Psoas muscle (tissue), 8 donors: ENCODE data around the gene PRR16. TPM values are rescaled to one million over a fixed set of nuclear protein-coding genes. Genes with fewer than 3 reads are reported as not detected.

Experiments used
- ATAC-seq, 4 donors: fragments of 200-7000 bp; cut with Tn5 transposase; one replicate each; pipeline ENCODE4 v1.9.1; 2020; ENCODE audit warnings: moderate library complexity in 3 of 4, mild to moderate bottlenecking in 2 of 4
- DNase-seq, 2 donors: peaks; one replicate each; pipeline ENCODE4 v3.0.0-alpha.2; 2020
- H3K27ac ChIP-seq: fragments of 200-600 bp; one replicate; pipeline ENCODE4 v1.8.0; 2022
- H3K27me3 ChIP-seq, 3 donors: fragments of 200-600 bp in 1 of 3; one replicate each; pipeline versions ENCODE4 v1.6.1 to v1.8.0; 2013 to 2022; ENCODE audit warnings: low read length in 2 of 3, mild to moderate bottlenecking in 2 of 3, moderate library complexity in 1 of 3; ENCODE audit not compliant: insufficient read depth in 3 of 3
- H3K36me3 ChIP-seq, 2 donors: fragments of 200-600 bp in 1 of 2; one replicate each; pipeline versions ENCODE4 v1.6.1 to v1.8.0; 2013 to 2022; ENCODE audit warnings: low read depth in 1 of 2, mild to moderate bottlenecking in 1 of 2, moderate library complexity in 1 of 2; ENCODE audit not compliant: insufficient read depth in 1 of 2
- H3K4me1 ChIP-seq: fragments of 200-600 bp; one replicate; pipeline ENCODE4 v1.8.0; 2022
- H3K4me3 ChIP-seq: fragments of 200-600 bp; one replicate; pipeline ENCODE4 v1.8.0; 2022; ENCODE audit warnings: mild to moderate bottlenecking
- H3K9me3 ChIP-seq: fragments of 200-600 bp; one replicate; pipeline ENCODE4 v1.8.0; 2022
- WGBS, 3 donors: extraction: QIAGEN DNeasy Blood & Tissue Kit; methylation state at CpG; one replicate each; pipeline versions ENCODE4 v1.1.6 to v1.1.7; 2013; 5-methylcytosine and 5-hydroxymethylcytosine counted together
- intact Hi-C, 2 donors: fragments of 100-400 bp; cut with DNase I; formaldehyde crosslinking; loops; one replicate each; pipeline versions ENCODE4 v1.11.0 to v1.14.2; 2022
- polyA plus RNA-seq, 3 donors: library from polyadenylated mRNA; stranded (reverse); fragments of 200-250 nt; gene quantifications; one replicate each; pipeline ENCODE4 v1.2.3, GENCODE V29; 2013
- total RNA-seq, 4 donors: library from RNA; stranded (reverse); fragmentation: NEBNext Ultra II Directional in 2 of 4; extraction: Animal tissue kit (Norgen Biotek cat#: 25700) in 2 of 4; gene quantifications; one replicate each; pipeline versions ENCODE4 v1.2.1 to v1.2.4, GENCODE V29; 2021 to 2023
- TF ChIP-seq, protein P1 (sequence below): fragments of 200-600 bp; IDR thresholded peaks from one replicate; pipeline ENCODE4 v1.8.0; 2022; ENCODE audit warnings: antibody characterized with exemption
- donor health status: healthy with polysubstance abuse.
- donor health status: DM: no; HTN: no; CAD: no; lungs with moderate emphysema.
- donor health status: Bipolar disorder and iron deficiency.
- donor health status: healthy.
- donor health status: DM: yes; HTN: yes; CAD: no.
- donor health status: DM: no; HTN: no; CAD: no.
- donor health status: DM: no; HTN: no; CAD: no.
- donor health status: DM: yes; HTN: yes; CAD: no.

Gene PRR16
- total and polyA plus RNA-seq, 7 donors = 1.3 to 12.1 (median 3.1) TPM

DNA sequence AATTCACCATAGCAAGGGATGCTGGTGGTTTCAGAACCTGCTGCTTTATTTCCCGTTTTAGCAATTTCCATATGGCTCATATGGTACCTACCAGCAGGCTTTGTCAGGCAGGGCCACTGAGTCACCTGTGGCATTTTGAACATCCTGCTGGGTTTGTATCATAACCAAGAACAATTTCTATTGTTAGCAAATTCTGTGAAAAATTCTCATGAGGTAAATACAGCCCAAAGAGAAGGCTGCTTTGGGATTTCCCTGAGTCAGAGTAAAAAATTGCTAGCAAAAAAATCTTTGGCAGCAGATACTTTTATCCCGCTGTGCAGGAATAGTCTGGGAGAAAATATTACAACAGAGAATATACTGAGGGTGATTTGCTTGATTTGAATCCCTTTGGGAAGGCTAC, 52.7 kb downstream of the PRR16 start:
- WGBS, 3 donors = 36 to 69% (median 42%) methylated on average over 2 of the region's 2 CpGs
- TF ChIP-seq, protein P1, sequence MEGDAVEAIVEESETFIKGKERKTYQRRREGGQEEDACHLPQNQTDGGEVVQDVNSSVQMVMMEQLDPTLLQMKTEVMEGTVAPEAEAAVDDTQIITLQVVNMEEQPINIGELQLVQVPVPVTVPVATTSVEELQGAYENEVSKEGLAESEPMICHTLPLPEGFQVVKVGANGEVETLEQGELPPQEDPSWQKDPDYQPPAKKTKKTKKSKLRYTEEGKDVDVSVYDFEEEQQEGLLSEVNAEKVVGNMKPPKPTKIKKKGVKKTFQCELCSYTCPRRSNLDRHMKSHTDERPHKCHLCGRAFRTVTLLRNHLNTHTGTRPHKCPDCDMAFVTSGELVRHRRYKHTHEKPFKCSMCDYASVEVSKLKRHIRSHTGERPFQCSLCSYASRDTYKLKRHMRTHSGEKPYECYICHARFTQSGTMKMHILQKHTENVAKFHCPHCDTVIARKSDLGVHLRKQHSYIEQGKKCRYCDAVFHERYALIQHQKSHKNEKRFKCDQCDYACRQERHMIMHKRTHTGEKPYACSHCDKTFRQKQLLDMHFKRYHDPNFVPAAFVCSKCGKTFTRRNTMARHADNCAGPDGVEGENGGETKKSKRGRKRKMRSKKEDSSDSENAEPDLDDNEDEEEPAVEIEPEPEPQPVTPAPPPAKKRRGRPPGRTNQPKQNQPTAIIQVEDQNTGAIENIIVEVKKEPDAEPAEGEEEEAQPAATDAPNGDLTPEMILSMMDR = no peak
- no peak for DNase-seq
- intact Hi-C loops = no loop called here
- Histone ChIP-seq H3K4me3 (no peak overlapping the region), H3K36me3 (no peaks in the 10 kb centered on the region), H3K27ac (no peak overlapping the region), H3K4me1 (no peaks in the 10 kb centered on the region), H3K27me3 (no peaks in the 10 kb centered on the region), H3K9me3 (no peaks in the 10 kb centered on the region)
- no peak for ATAC-seq

DNA sequence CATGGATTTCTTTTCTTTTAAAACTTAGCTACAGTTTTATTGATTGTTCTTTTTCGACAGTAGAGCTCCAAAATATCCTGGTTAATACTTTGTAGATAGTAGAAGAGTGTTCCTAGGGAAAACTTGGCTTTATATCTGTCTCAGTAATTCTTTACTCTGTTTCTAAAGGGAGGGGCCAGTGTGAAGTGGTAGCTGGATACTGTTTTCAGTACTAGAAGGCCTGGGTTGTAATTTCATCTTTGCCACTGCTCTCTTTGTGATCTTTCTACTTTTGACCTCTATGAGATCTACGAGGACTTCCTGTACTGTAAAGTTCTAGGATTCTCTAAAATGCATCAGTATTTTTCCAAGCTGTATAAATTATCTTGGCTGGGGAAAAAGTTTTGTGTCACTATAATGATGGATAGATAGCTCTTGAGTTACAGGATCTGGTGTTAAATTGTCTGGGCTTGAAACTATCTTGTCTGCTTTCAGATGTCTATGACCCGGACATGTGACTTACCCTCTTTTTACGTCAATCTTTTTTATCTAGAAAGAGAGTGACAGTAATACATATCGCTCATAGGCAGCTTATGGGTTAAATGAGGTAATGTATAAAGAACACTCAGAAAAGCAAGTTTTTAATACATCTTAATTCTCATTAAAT, 53.6 kb downstream of the PRR16 start:
- DNase-seq (no peak), ATAC-seq (peak in 1 of 4 donors; percentile 50)
- Histone ChIP-seq H3K4me1 (no peaks in the 10 kb centered on the region), H3K9me3 (no peaks in the 10 kb centered on the region), H3K36me3 (no peaks in the 10 kb centered on the region), H3K4me3 (no peak overlapping the region), H3K27ac (no peak overlapping the region), H3K27me3 (no peaks in the 10 kb centered on the region)
- TF ChIP-seq, protein P1 = no peak
- WGBS, 3 donors = 37 to 53% (median 43%) methylated on average over 5 of the region's 5 CpGs
- intact Hi-C loops = no loop called here

DNA sequence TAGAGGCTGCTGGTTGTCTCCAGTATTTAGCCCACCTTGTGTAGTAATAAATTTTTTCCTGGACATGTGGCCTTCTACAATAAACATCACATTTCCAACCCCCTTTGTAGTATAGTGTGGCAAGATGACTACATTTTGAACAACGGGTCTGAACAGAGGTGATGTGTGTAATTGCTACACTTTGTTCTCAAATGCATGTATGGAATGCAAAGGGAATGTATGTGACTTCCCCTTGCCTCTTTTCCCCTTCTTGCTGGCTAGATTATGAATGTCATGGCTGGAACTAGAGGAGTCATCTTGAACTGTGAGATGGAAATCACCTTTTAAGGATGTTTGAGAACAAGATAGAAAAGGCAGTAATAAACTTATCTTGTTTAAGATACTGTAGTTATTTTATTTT, 54.5 kb downstream of the PRR16 start:
- ATAC-seq (no peak), DNase-seq (no peak)
- Histone ChIP-seq H3K9me3 (no peaks in the 10 kb centered on the region), H3K4me3 (no peak overlapping the region), H3K27ac (no peak overlapping the region), H3K4me1 (no peaks in the 10 kb centered on the region), H3K36me3 (no peaks in the 10 kb centered on the region), H3K27me3 (no peaks in the 10 kb centered on the region)
- TF ChIP-seq, protein P1 = no peak
- WGBS, 3 donors = 27 to 46% (median 36%) methylated on average over 1 of the region's 1 CpG
- intact Hi-C loops = no loop called here

DNA sequence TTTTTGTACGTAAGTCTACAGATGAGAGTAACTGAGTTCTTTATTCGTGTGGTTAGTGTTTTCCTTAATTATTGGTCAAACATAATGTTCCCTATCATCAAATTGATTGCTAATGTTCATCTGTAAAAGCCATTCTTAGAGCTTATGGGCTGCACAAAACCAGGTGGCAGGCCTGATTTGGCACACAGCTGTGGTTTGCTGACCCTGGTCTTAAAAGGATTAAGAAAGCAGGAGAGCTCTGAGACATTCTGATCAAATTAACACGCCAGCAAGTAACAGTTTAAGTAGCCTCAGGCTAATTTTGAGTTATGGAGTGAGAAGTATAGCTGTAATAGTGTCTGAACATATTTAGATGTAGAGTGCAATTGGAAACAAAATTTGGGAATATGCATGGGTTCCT, 63.2 kb downstream of the PRR16 start:
- Histone ChIP-seq H3K9me3 (no peaks in the 10 kb centered on the region), H3K4me3 (no peak overlapping the region), H3K27ac (no peak overlapping the region), H3K4me1 (no peaks in the 10 kb centered on the region), H3K36me3 (no peaks in the 10 kb centered on the region), H3K27me3 (no peaks in the 10 kb centered on the region)
- DNase-seq = no peak
- intact Hi-C loops = no loop called here
- ATAC-seq = no peak
- TF ChIP-seq, protein P1 = no peak
- whole genome bisulfite sequencing, 3 donors = 63 to 74% (median 64%) methylated on average over 3 of the region's 3 CpGs

DNA sequence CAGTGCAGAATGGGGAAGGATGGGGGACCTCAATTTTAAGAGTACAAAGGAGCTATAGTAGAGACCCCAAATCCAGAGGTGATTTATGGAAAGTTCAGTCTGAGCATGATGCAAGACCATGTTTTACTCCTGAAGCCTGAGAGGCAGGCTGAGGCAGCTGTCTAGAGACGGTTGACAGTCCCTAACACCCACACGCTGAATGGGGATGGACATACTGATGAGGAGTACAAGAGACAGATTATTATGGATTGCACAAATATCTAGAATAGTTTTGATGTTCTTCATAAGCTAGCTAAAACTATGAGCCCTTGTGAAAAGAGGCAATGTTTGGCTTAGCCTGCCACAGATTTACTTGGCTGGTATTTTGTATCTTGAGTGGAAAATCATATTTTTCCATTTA, 64.5 kb downstream of the PRR16 start:
- no peaks in the 10 kb centered on the region for H3K36me3 ChIP-seq
- no peaks in the 10 kb centered on the region for H3K9me3 ChIP-seq
- intact Hi-C loops = no loop called here
- H3K4me3 ChIP-seq = no peak overlapping the region
- no peaks in the 10 kb centered on the region for H3K4me1 ChIP-seq
- no peak overlapping the region for H3K27ac ChIP-seq
- TF ChIP-seq, protein P1 = no peak
- ATAC-seq = no peak
- no peak for DNase-seq
- H3K27me3 ChIP-seq = no peaks in the 10 kb centered on the region
- WGBS, 3 donors = 55 to 68% (median 62%) methylated on average over 2 of the region's 2 CpGs
